ENCODE results near the gene STAT4.

The STAT4 gene

GRCh38 chr2:191145769-191146471, 4.9 kb downstream of the STAT4 start:
- DNase-seq (ENCODE audit: low read depth), result no peak

- no peak for DNase-seq (ENCODE audit: low read depth)
Observed at GRCh38 chr2:191144217-191144616, 6.6 kb downstream of the STAT4 start.

- no peak for DNase-seq (ENCODE audit: low read depth)
Observed at GRCh38 chr2:191143791-191144190, 7.0 kb downstream of the STAT4 start.

GRCh38 chr2:191128911-191129304, 21.9 kb downstream of the STAT4 start:
- no peak for DNase-seq (ENCODE audit: low read depth)

GRCh38 chr2:191128172-191128910, 22.5 kb downstream of the STAT4 start:
- no peak for DNase-seq (ENCODE audit: low read depth)

- DNase-seq (ENCODE audit: low read depth), result no peak
Observed at GRCh38 chr2:191127235-191127634, 23.6 kb downstream of the STAT4 start.

GRCh38 chr2:191126386-191127085, 24.3 kb downstream of the STAT4 start:
- DNase-seq (ENCODE audit: low read depth), result no peak

- no peak for DNase-seq (ENCODE audit: low read depth)
Observed at GRCh38 chr2:191125646-191126045, 25.1 kb downstream of the STAT4 start.

GRCh38 chr2:191122638-191123294, 28.0 kb downstream of the STAT4 start:
- DNase-seq (ENCODE audit: low read depth), result no peak

GRCh38 chr2:191117341-191117740, 33.5 kb downstream of the STAT4 start:
- DNase-seq (ENCODE audit: low read depth), result no peak

- DNase-seq (ENCODE audit: low read depth), result no peak
Observed at GRCh38 chr2:191115804-191116203, 35.0 kb downstream of the STAT4 start.

- DNase-seq (ENCODE audit: low read depth), result peak; percentile 39
Observed at GRCh38 chr2:191115391-191115790, 35.4 kb downstream of the STAT4 start.

- peak; percentile 25 for DNase-seq (ENCODE audit: low read depth)
Observed at GRCh38 chr2:191114403-191114886, 36.3 kb downstream of the STAT4 start.

GRCh38 chr2:191113761-191114160, 37.0 kb downstream of the STAT4 start:
- no peak for DNase-seq (ENCODE audit: low read depth)

- DNase-seq (ENCODE audit: low read depth), result no peak
Observed at GRCh38 chr2:191112448-191112901, 38.3 kb downstream of the STAT4 start.

GRCh38 chr2:191109888-191110287, 40.9 kb downstream of the STAT4 start:
- peak; percentile 41 for DNase-seq (ENCODE audit: low read depth)

- DNase-seq (ENCODE audit: low read depth), result no peak
Observed at GRCh38 chr2:191108331-191108730, 42.5 kb downstream of the STAT4 start.

GRCh38 chr2:191105082-191105481, 45.7 kb downstream of the STAT4 start:
- no peak for DNase-seq (ENCODE audit: low read depth)

GRCh38 chr2:191103774-191104173, 47.0 kb downstream of the STAT4 start:
- DNase-seq (ENCODE audit: low read depth), result no peak

GRCh38 chr2:191100216-191100615, 50.6 kb downstream of the STAT4 start:
- DNase-seq (ENCODE audit: low read depth), result no peak

GRCh38 chr2:191087311-191087710, 63.5 kb downstream of the STAT4 start:
- no peak for DNase-seq (ENCODE audit: low read depth)

- no peak for DNase-seq (ENCODE audit: low read depth)
Observed at GRCh38 chr2:191086706-191087105, 64.1 kb downstream of the STAT4 start.
